PC-9 (cell line): Measurements from ENCODE around the gene ENTR1.

Experiments used
- EZH2 ChIP-seq: fragments of 200-600 bp; sonication (generic); IDR thresholded peaks from 2 replicates; pipeline ENCODE4 v1.8.0; 2017; ENCODE audit warnings: antibody characterized with exemption, low read depth
- TF ChIP-seq, protein P1 (sequence below): fragments of 200-600 bp; sonication (generic); conservative IDR thresholded peaks from 2 replicates; pipeline ENCODE4 v1.6.1; 2017; ENCODE audit warnings: mixed run types, antibody characterized with exemption, mild to moderate bottlenecking, moderate library complexity

DNA sequence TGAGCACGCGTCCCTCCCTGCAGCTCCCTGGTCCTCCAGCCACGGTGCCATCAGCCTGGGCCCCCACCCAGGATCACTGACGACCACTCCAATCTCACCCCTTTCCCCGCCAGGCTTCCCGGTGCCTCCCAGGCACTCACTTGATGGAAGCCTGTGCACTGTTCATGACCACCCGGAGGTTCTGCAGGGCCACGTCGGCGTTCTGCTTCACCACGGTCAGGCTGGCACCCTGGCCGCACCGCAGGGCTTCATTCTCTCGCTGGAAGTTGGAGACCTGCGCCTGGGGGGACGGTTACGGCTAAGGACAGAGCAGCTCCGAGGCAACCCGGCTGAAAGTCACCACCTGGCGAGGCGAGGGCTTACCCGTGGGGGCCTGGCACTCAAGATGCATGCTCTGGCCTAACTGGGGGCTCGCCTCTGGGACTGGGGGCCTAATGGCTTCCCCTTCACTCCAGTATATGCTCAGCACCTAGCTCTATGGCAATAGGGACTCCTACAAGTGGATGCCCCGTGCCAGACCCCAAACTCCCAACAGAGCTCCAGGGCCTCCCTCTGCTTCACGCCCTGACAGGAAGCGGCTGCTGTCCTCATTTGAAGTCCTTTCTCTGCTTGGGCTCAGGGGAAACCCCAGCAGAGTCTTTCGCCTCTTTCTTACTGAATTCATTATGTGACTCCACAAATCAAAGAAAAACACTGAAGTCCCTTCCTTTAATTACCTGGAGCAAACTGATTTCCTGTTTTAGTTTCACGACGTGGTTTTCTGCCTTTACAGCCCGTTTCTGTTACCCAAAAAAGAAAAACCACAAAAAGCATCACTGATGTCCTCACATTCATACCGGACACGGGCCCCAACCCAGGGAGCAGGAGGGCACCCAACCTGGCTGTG lies 6.3 kb downstream of the ENTR1 start:
- TF ChIP-seq, protein P1, sequence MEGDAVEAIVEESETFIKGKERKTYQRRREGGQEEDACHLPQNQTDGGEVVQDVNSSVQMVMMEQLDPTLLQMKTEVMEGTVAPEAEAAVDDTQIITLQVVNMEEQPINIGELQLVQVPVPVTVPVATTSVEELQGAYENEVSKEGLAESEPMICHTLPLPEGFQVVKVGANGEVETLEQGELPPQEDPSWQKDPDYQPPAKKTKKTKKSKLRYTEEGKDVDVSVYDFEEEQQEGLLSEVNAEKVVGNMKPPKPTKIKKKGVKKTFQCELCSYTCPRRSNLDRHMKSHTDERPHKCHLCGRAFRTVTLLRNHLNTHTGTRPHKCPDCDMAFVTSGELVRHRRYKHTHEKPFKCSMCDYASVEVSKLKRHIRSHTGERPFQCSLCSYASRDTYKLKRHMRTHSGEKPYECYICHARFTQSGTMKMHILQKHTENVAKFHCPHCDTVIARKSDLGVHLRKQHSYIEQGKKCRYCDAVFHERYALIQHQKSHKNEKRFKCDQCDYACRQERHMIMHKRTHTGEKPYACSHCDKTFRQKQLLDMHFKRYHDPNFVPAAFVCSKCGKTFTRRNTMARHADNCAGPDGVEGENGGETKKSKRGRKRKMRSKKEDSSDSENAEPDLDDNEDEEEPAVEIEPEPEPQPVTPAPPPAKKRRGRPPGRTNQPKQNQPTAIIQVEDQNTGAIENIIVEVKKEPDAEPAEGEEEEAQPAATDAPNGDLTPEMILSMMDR = no peak
- no peak for TF ChIP-seq EZH2
